ENCODE measurements around the gene PARVB. TPM values are rescaled to one million over a fixed set of nuclear protein-coding genes. Genes with fewer than 3 reads are reported as not detected.

PARVB gene
- polyA plus RNA-seq, 1 donor (not counting 4 experiments of a cell fraction or from before 2014, with no cell fraction given): 10.5 TPM

DNA sequence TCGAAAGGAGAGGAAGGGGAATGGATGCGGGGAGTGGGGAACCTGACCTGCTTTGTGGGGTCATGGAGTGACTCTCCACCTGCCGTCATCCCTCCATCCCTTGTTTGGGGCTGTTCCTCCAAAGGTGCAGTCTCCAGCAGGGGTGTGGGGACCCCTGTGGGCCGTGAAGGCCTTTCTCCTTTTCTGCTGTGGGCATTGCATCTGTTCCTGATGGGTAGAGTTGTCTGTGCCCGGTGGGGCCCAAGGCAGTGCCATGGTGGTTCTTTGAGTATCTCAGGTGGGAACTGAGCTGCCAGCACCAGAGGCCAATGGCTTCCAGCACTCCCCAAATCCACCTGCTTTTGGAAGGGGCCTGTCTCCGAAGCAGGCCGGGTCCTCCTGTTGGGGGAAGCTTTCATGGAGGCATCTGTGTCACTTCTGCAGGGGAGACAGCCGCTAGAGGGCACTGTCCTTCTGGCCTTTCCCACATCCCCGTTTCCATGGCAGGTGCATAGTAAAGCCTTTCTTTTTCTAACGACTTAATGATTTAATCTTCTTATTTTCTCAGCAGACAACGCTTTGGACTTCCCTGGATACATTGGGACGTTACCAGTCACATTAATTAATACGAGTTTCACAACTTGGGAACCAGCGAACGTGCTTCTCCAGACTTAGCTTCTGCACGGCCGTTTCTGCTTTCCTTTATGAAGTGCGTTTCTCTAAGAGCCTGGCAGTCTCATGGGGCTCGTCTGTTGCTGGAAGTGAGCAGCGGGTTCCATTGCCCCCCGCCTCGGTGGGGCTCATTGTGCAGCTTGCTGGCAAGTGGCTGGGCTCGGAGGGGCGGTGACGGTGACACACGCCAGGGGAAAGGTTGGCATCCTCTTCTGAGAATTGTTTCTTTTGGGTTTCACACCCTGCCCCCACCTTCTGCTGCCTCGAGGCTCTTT lies 57.1 kb downstream of the PARVB start:
- no peak overlapping the region for H3K9ac ChIP-seq (ENCODE audit: control insufficient read depth, extremely low read depth, insufficient read depth, low read length)
- TF ChIP-seq, protein P1, sequence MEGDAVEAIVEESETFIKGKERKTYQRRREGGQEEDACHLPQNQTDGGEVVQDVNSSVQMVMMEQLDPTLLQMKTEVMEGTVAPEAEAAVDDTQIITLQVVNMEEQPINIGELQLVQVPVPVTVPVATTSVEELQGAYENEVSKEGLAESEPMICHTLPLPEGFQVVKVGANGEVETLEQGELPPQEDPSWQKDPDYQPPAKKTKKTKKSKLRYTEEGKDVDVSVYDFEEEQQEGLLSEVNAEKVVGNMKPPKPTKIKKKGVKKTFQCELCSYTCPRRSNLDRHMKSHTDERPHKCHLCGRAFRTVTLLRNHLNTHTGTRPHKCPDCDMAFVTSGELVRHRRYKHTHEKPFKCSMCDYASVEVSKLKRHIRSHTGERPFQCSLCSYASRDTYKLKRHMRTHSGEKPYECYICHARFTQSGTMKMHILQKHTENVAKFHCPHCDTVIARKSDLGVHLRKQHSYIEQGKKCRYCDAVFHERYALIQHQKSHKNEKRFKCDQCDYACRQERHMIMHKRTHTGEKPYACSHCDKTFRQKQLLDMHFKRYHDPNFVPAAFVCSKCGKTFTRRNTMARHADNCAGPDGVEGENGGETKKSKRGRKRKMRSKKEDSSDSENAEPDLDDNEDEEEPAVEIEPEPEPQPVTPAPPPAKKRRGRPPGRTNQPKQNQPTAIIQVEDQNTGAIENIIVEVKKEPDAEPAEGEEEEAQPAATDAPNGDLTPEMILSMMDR (optimal IDR thresholded peaks at IDR 0.05 in 1 of 3, IDR thresholded peaks at IDR 0.05 in 1 of 3, conservative IDR thresholded peaks at IDR 0.05 in 1 of 3; ENCODE audit: extremely low read depth in 1 of 3, insufficient read depth in 2 of 3, low read length in 3 of 3): peak; percentile 75 to 91 (median 91)
- no peak for TF ChIP-seq EZH2 (IDR thresholded peaks at IDR 0.05; ENCODE audit: low read length)
- peaks cover 3% of the 10 kb centered on the region for H3K4me1 ChIP-seq (ENCODE audit: control insufficient read depth, extremely low read depth, insufficient read depth, low read length)
- H3K79me2 ChIP-seq (ENCODE audit: control insufficient read depth, insufficient read depth, low read length): no peaks in the 10 kb centered on the region
- no peak overlapping the region for H3K4me3 ChIP-seq (ENCODE audit: control insufficient read depth in 2 of 3, extremely low read depth in 1 of 3, insufficient read depth in 2 of 3, low read depth in 1 of 3, low read length in 3 of 3)
- dilution Hi-C loops (cut with MboI; ENCODE audit: extremely low pct_ligation_motif_present, low sequenced_read_pairs): no loop called here
- H3K27me3 ChIP-seq (ENCODE audit: control insufficient read depth, extremely low read depth, insufficient read depth, low read length): peaks cover 13% of the 10 kb centered on the region
- H3K9me1 ChIP-seq (ENCODE audit: control insufficient read depth, extremely low read depth, insufficient read depth, low read length): no peaks in the 10 kb centered on the region
- H3K36me3 ChIP-seq (ENCODE audit: control insufficient read depth in 2 of 2, extremely low read depth in 1 of 2, insufficient read depth in 2 of 2, low read length in 2 of 2): no peaks in the 10 kb centered on the region
- H2AFZ ChIP-seq (ENCODE audit: control insufficient read depth, low read length): no peak overlapping the region
- DNase-seq (ENCODE audit: low read depth, low spot score): no peak
- no peak overlapping the region for H3K4me2 ChIP-seq (ENCODE audit: control insufficient read depth, extremely low read depth, insufficient read depth, low read depth, low read length)
- FAIRE-seq: peak; percentile 32
- H3K9me3 ChIP-seq (ENCODE audit: control insufficient read depth, low read depth, low read length): no peaks in the 10 kb centered on the region
- H4K20me1 ChIP-seq (ENCODE audit: control insufficient read depth, extremely low read depth, insufficient read depth, low read length): peaks cover 3% of the 10 kb centered on the region
- no peak overlapping the region for H3K27ac ChIP-seq (ENCODE audit: control insufficient read depth, insufficient read depth, low read length)

DNA sequence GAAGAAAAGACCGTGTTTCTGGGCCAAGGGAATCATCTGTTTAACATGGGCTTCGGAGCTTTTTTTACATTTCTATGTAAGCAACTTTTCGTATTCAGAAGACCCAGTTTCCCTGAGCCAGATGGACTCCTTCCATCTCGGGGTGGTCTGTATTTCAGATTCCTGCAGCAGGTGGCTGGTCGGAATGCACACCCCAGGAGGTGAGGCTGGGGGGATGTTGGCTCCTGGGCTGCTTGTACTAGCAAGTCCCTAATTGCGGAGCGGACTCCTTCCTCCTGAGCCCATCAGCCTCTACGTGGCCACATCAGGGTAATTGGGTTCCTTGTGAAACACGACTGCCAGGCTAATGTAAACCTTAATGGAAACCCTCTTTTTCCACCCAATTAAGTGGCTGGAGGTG lies 58.7 kb downstream of the PARVB start:
- Histone ChIP-seq H4K20me1 (ENCODE audit: control insufficient read depth, extremely low read depth, insufficient read depth, low read length) (peaks cover 3% of the 10 kb centered on the region), H3K27me3 (ENCODE audit: control insufficient read depth, extremely low read depth, insufficient read depth, low read length) (peaks cover 13% of the 10 kb centered on the region), H2AFZ (ENCODE audit: control insufficient read depth, low read length) (no peak overlapping the region), H3K4me3 (ENCODE audit: control insufficient read depth in 2 of 3, extremely low read depth in 1 of 3, insufficient read depth in 2 of 3, low read depth in 1 of 3, low read length in 3 of 3) (no peak overlapping the region), H3K4me2 (ENCODE audit: control insufficient read depth, extremely low read depth, insufficient read depth, low read depth, low read length) (no peak overlapping the region), H3K27ac (ENCODE audit: control insufficient read depth, insufficient read depth, low read length) (no peak overlapping the region), H3K9ac (ENCODE audit: control insufficient read depth, extremely low read depth, insufficient read depth, low read length) (no peak overlapping the region), H3K79me2 (ENCODE audit: control insufficient read depth, insufficient read depth, low read length) (no peaks in the 10 kb centered on the region), H3K36me3 (ENCODE audit: control insufficient read depth in 2 of 2, extremely low read depth in 1 of 2, insufficient read depth in 2 of 2, low read length in 2 of 2) (no peaks in the 10 kb centered on the region), H3K9me1 (ENCODE audit: control insufficient read depth, extremely low read depth, insufficient read depth, low read length) (no peaks in the 10 kb centered on the region), H3K4me1 (ENCODE audit: control insufficient read depth, extremely low read depth, insufficient read depth, low read length) (peaks cover 3% of the 10 kb centered on the region), H3K9me3 (ENCODE audit: control insufficient read depth, low read depth, low read length) (no peaks in the 10 kb centered on the region)
- TF ChIP-seq, protein P1 (optimal IDR thresholded peaks at IDR 0.05 in 1 of 3, IDR thresholded peaks at IDR 0.05 in 1 of 3, conservative IDR thresholded peaks at IDR 0.05 in 1 of 3; ENCODE audit: extremely low read depth in 1 of 3, insufficient read depth in 2 of 3, low read length in 3 of 3): no peak
- TF ChIP-seq EZH2 (IDR thresholded peaks at IDR 0.05; ENCODE audit: low read length): no peak
- dilution Hi-C loops (cut with MboI; ENCODE audit: extremely low pct_ligation_motif_present, low sequenced_read_pairs): no loop called here
- DNase-seq (ENCODE audit: low read depth, low spot score) (no peak), FAIRE-seq (no peak)
